Fibroblast of gingiva (primary cell): Measurements from ENCODE around the gene REXO4.
"Not testable (repeated sequence)": the region's sequence is repeated elsewhere in the genome, so short reads cannot be mapped to it uniquely, and the experiment has no call there.

Source experiments
- DNase-seq: peaks from one replicate; pipeline ENCODE4 v3.0.0-alpha.2; 2011; ENCODE audit warnings: low read depth

Gene REXO4

DNA sequence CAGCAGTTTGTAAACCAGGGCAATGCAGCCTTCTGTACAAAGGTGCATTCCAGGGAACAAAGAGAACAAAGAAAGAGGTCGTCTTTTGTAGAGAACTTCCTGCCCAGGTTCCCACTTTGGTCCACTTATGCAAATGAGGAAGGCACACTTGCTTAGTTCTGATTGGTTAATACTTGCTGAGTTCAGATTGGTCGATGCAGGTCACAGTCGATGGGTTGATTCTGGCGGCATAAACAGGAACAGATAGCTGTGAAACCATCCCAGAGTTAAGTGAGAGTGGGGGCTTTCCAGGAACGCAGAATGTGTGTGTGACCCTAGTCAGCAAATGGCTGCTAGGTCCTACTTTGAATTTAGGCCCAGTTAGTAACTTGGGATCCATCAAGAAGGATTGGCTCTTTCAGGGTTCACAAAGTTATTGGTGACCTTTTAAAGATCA lies 2.6 kb upstream of the REXO4 start:
- DNase-seq, result no peak

DNA sequence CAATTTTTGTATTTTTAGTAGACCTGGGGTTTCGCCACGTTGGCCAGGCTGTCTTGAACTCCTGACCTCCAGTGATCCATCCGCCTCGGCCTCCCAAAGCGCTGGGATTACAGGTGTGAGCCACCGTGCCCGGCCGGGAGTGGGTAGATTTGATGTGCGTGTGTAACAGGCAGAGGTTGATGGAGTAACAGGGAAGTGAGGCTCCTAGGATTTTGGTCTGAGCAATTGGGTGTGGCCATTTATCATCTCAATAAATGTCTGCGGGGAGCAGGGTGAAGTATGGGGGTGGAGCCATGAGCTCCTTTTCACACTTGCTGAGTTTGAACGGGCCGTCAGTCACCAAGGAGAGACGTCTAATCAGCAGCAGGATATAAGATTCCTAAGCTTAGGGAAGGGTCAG lies 1.2 kb upstream of the REXO4 start:
- DNase-seq, result no peak

DNA sequence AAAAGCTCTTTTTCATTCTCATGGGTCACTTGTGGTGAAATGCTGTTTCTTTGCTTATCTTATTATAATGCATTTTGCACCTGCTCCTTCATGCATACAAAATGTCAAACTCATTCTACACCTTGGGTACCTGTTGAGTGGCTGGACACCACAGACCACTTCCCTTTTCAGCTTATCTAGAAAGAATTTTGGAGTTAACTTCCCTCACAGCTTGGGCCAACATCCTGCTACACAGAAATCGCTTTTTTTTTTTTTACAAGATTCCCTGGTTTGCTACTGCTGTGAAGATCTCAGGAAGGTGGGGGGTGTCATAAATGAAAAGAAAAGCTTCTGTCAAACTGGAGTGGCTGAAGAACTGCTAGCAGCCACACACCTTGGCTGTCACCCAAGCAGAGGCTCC lies 2.6 kb downstream of the REXO4 start:
- DNase-seq, result no peak

DNA sequence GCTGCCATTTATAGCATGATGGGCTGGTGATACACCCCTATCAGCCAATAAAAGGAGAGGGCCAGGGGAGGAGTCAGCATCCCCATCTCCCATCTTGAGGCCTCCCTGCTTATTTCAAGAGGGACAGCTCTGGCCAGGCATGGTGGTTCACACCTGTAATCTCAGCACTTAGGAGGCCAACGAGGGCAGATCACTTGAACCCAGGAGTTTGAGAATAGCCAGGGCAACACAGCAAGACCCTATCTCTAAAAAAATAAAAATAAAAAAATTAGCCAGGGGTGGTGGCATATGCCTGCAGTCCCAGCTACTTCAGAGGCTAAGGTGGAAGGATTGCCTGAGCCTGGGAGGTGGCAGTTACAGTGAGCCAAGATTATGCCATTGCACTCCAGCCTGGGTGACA lies 9.8 kb downstream of the REXO4 start:
- DNase-seq, result no peak

DNA sequence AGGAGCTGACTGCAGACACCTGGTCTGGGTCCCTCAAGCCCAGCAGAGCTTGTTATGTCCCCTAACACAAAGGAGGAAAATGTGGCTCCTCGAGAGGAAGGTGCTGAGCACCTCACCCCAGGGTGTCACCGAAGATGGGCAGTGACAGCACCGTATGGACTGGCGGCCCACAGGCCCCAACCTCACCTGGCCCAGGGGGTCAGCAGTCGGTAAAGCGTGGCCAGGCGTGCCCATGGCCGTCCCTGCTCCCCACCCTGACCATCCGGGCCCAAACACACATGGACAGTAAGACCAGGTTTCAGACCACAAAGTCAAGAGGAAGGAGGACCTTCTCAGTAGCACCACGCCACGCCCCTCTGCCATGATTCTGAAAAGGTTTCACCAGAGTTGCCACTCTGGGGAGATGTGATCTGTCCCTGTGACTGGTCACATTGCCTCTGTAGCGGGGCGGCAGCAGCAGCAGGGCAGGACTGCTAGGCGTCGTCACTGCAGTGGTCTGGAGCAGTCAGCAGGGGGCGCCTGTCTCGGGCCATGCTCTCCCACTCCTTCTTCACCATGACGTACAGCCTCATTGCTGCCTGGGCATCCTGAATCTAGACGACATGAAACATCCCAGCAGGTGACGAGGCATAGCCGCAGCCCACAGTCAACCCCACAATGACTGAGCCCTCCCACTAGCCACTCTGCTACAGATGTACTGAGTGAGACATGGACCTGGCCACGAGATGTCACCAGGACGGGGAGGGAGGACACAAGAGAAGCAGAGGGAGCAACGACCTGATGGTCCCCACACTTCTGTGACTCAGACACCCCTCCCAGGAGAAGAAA lies 11.1 kb downstream of the REXO4 start:
- peak; percentile 60 for DNase-seq

DNA sequence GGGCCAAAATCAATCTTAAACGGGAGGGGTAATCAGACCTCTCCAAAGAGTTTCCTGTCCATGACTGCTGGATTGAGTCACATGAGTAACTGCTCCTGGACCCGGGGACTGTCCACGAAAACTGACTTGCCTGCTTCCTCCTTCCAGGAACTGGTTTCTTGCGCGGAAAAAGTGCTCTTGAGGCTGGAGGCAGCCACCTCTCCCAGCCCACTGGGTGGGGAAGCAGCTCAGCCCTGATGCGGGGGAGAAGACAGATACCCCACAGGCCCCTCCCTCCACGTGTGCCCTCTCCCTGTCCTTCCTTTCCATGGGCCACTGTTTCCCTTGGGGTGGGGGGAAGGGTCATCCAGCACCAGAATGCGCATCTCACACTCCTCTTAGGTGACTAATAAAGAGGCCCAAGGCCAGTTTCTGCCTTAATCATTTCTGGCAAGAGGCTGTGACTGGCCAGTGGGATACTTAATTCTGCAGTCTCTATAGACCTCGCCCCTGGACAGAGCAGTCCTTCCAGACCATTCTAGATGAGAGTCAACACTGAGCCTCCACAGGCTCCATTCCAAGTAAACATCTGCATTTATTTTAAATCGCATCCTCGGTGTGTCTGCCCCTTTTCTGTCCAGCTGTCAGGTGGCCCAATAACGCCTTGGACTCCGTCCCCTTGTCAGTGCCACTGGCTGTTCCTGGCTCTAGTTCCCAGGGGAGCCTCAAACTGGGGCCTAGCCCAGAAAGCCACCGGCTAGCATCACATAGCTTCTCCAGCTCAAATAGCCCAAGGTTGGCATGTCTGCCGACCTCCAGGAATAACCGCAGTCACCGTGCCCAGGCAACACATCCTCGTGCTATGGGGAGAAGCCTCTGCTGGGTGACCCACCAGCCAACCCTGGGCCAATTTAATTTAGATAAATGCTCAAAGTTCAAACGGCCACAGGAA lies 12.0 kb downstream of the REXO4 start:
- DNase-seq, result no peak

DNA sequence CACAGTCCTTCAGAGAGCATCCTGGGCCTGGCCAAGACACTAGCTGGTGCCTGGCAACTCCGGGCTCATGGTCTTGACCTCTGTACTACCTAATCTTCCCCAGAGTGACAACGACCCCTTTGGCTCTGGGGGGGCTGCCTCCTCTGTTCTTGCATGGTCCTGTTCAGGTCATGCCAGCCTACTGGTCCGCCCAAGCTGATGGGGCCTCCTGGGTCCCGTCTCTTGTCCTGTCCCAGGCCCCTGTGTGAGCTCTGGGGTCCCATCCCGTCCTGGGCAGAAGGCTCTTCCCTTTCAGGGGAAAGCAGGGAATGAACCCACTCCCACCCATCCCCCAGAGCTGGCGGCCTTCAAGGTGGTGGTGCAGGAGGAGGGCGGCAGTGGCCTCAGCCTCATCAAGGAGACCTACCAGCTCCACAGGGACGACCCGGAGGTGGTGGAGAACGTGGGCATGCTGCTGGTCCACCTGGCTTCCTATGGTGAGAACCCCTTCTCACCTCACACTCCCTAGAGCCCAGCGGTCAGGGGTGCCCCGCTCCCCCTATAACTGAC lies 13.3 kb downstream of the REXO4 start:
- DNase-seq, result no peak

DNA sequence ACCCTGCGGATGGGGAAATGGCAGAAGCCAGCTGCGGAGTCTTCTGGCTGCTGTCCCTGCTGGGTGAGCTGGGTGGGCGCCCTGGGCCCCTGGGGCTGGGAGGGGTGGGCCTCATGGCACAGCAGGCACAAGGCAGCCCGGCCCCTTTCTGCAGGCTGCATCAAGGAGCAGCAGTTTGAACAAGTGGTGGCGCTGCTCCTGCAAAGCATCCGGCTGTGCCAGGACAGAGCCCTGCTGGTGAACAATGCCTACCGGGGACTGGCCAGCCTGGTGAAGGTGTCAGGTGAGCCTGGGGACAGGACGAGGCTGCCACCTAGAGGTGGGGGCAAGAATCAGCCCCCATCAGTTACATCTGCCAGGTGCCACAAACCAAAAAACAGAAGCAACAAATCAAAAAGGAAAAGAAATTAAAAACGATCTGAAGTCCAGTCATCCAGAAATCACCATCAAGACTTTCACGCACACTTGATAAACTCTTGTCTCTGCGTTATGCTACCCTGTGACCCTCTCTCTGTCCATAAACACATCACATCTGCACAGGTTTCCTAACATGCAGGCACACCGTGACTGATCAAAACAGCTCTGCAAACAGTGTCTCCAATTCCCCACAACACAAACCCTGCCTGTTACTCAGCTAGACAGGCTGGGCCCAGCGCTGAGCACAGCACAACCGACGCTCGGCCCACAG lies 13.9 kb downstream of the REXO4 start:
- DNase-seq, result no peak

DNA sequence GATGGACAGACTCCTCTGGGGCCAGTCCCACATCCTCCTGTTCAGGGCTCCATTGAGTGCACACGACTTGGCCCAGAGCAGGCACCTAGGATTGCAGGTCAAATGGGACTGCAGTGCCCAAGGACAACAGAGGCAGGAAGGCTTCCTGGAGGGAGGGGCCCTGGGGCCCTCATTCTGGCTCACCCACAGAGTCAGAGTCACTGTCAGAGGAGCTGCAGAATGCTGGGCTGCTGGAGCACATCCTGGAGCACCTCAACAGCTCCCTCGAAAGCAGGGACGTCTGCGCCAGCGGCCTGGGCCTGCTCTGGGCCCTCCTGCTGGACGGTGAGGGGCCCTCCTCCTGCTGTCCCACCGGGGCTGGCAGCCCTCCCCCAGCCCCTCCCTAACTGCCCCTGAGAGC lies 15.1 kb downstream of the REXO4 start:
- no peak for DNase-seq

DNA sequence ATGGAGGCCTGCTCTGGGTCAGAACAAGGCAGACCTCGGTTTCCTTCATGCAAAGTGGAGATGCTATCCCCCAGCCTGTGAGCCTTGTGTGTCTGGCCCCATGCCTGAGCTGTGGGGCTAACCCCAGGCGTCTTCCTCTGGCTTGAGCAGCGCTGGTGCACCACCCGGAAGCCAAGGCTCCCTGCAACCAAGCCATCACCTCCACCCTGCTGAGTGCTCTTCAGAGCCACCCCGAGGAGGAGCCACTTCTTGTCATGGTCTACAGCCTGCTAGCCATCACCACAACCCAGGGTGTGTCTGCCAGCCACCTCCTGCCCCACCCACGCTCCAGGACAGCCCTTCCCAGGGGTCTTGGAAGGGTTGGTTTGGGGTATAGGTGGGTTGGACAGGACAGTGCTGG lies 16.2 kb downstream of the REXO4 start:
- DNase-seq, result no peak

DNA sequence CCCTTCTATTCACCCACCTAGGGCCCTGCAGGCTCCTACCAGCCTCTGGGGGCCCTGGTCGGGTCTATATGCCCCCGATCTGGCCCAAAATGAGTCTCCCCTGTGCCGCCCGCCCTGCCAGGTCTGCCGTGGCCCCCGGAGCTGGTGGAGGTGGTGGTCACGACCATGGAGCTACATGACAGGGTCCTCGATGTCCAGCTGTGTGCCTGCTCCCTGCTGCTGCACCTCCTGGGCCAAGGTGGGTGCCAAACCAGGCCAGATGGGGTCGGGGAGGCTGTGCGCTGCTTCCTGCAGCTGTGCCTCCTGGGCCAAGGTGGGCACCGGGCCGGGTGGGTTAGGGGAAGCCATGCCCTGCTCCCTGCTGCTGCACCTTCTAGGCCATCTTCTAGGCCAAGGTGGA lies 17.5 kb downstream of the REXO4 start:
- no peak for DNase-seq

DNA sequence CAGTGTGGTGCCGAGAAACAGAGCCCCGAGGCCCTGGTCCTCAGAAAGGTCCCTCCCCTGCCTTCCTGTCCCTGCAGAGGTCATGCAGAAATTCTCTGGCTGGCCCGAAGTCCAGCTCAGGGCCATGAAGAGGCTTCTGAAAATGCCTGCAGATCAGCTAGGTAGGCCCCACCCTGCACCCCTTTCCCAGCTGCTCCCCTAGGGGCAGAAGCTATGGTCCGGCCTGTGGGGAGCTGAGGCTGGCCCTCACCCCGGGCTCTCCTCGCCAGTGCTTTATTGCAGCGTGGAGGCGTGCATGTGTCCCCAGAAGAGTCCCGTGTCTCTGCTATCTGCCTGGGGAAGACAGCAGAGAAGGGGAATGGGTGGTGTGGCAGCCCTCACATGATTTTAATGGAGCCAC lies 19.9 kb downstream of the REXO4 start:
- no peak for DNase-seq

DNA sequence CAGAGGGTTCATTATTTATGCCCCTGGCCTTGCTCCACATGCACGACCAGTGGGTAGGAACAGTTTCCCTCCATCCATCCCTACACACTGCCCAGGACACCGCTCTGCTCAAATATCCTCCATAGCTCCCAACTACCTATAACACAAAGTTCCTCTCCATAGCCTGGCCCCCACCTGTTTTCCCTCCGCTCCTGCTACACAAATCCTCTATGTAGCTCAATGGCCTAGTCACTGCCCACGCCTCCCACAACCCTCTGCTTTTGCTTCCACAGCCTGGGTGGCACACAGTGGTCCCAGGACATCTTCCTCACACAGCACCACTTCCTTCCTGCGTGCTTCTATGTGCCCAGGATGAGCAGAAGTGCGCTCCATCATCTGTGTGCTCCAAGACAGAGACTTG lies 20.4 kb downstream of the REXO4 start:
- DNase-seq, result no peak

DNA sequence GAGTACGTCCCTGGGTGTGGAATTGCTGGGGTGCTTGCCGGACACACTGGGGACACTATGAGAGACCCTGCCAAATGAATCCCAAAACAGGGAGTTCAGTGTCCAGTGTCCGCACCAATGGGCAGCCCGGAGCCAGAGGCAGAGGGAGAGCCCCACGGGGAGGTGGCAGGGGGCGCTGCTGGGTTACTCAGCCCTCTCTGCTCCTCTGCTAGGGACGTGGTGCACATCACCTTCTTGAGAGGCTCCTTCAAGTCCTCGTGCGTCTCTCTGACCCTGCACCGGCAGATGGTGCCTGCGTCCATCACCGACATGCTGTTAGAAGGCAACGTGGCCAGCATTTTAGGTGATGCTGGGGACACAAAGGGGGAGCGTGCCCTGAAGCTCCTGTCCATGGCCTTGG lies 20.9 kb downstream of the REXO4 start:
- DNase-seq, result no peak

DNA sequence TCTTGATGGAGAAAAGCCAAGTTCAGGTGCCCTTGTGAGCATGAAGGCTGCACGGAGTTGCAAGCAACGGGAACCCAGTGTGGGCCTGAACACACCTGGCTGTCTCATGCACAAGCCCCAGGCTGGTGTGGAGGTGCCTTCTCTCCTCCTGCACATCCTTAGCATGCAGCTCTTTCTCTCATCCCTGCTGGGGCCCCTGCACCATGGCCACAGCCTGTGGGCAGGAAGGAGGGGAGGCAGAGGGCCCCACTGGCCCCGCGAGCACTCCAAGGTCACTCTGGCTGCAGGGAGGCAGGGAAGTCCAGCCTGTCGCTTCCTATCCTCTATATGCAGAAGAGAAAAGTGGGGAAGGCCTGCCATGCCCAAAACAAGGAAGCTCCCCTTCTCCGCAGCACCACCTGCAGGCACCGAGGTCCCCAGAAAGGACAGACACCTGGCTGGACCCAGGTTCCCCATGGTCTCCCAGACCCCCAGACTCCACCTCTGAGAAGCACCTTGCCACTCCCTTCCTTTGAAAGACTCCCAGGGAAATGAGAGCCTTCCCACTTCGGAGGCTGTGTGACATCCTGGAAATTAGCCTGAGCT lies 23.0 kb downstream of the REXO4 start:
- no peak for DNase-seq

DNA sequence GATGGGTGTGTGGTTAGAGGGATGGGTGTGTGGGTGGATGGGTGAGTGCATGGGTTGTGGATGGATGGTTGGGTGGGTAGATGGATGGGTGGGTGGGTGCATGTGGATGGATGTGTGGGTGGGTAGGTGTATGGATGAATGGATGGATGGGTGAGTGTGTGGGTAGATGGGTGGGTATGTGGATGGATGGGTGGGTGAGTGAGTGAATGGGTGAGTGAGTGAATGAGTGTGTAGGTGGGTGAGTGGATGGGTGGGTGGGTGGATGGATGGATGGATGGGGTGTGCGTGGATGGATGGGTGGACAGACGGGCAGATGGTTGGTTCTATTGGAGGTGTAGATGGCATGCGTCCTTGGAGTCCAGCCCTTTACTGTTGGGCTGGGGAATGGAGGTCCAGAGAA lies 24.4 kb downstream of the REXO4 start:
- DNase-seq, result no peak

DNA sequence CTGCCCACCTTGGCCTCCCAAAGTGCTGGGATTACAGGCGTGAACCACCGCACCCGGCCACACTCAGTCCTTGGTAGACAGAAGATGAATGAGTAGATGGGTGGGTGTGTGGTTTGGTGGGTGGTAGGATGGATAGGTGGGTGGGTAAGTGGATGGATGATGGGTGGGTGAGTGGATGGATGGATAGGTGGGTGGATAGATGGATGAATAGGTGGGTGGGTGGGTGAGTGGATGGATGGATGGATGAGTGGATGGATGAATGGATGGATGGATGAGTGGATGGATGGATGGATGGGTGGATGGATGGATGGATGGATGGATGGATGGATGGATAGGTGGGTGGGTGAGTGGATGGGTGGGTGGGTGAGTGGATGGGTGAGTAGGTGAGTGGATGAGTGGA lies 25.5 kb downstream of the REXO4 start:
- DNase-seq, result not testable (repeated sequence)

DNA sequence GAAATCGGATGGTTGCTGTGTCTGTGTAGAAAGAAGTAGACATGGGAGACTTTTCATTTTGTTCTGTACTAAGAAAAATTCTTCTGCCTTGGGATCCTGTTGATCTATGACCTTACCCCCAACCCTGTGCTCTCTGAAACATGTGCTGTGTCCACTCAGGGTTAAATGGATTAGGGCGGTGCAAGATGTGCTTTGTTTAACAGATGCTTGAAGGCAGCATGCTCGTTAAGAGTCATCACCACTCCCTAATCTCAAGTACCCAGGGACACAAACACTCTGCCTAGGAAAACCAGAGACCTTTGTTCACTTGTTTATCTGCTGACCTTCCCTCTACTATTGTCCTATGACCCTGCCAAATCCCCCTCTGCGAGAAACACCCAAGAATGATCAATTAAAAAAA lies 26.4 kb downstream of the REXO4 start:
- not testable (repeated sequence) for DNase-seq

DNA sequence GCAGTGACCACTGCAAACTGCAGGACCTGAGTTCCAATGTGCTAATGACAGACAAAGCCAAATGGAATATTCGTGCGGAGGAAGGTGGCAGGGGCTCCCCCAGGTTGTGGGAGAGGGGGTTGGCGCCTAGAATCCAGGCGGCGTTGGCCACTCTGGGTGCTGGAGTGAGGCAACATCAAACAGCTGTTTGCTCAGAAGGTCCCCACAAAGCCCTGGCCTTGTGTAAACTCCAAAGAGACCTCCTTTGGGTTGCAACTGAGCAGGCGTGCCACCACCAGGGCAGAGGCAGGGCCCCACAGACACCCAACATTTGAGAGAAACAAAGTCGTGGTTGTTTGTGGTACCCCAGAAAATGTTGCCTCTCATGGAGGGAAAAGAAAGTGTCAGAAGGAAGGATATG lies 27.1 kb downstream of the REXO4 start:
- DNase-seq, result no peak

DNA sequence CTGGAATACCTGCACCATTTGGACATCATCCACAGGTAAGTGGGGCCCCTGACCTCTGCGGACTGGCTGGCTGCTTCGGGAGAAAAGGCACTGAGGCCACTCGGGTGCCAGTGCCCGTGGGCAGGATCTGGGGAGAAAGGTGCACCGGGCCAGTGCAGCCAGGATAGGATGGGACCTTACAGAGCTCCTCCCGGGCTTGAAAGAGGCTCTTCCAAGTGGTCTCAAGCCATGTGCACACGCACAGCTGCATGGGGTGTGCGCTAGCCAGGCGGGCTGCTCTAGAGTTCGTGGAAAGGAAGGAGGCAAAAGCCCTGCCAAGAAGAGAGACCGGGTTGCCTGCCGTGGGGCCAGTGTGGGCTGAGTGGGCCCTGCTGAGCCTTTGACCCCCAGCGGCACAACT lies 28.2 kb downstream of the REXO4 start:
- no peak for DNase-seq

DNA sequence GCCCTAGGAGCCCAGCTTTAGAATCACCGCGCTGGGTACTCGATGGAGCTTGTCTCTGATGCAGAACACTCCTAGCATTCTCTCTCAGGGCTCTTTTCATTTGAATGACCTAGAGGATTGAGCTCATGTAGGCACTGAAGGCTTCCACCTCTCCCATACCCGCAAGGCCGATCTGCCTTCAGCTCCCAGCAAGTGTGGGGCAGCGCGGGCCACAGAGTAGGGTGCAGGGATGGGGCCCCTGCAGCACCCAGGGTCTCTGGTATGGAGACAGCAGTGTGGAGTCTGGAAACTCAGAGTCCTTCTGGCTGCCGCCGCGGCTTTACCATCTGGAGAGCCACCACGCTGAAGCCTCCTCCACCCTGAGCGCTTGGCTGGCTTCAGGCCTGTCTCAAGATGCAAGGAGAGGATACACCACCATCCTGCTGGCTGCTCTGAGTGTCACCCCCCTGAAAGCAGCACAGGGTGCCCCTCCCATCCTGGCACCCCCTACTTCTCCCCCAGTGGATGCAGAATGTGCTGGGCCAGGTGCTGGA lies 28.7 kb downstream of the REXO4 start:
- DNase-seq, result no peak

DNA sequence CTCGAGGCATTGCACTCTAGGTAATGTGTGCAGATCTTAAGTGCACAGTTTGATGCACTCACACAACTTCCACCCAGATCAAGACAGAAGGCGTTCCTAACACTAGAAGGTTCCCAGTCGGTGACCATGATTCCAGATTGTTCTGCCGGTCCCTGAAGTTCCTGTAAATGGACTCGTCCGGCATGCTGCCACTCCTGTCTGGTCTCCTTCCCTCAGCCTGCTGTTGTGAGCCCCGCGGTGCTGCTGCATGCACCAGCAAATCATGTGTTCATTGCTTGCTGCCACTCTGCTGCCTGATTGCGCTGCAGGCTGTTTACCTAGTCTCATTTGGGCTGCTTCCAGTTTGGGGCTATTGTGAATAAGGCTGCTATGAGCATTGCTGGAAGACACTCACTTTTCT lies 30.1 kb downstream of the REXO4 start:
- no peak for DNase-seq
